KMS-11 (cell line): ENCODE data around the gene AGR3.

Experiments
- H2AFZ ChIP-seq: fragments of 200-600 bp; sonication (generic); 2 replicates; pipeline ENCODE4 v1.6.1; 2016; ENCODE audit warnings: antibody characterized with exemption, mixed run types, low read depth
- H3K27ac ChIP-seq: fragments of 200-600 bp; sonication (generic); 2 replicates; pipeline ENCODE4 v1.6.1; 2016; ENCODE audit warnings: mild to moderate bottlenecking, mixed run types
- H3K27me3 ChIP-seq: fragments of 200-600 bp; sonication (generic); 2 replicates; pipeline ENCODE4 v1.6.1; 2017; ENCODE audit warnings: mild to moderate bottlenecking, low read depth, mixed run types, moderate library complexity; ENCODE audit not compliant: insufficient read depth
- H3K36me3 ChIP-seq: fragments of 200-600 bp; sonication (generic); 2 replicates; pipeline ENCODE4 v1.6.1; 2017; ENCODE audit warnings: mild to moderate bottlenecking, mixed run types; ENCODE audit not compliant: insufficient read depth
- H3K4me1 ChIP-seq: fragments of 200-600 bp; sonication (generic); 2 replicates; pipeline ENCODE4 v1.6.1; 2016; ENCODE audit warnings: mild to moderate bottlenecking, low read depth, mixed run types; ENCODE audit not compliant: poor library complexity, severe bottlenecking
- H3K4me2 ChIP-seq: fragments of 200-600 bp; sonication (generic); 2 replicates; pipeline ENCODE4 v1.7.0; 2016; ENCODE audit warnings: mild to moderate bottlenecking, mixed run types
- H3K4me3 ChIP-seq: fragments of 200-600 bp; sonication (generic); IDR thresholded peaks from 2 replicates; pipeline ENCODE4 v1.6.1; 2017; ENCODE audit warnings: low read depth, low read length, mixed read lengths; ENCODE audit not compliant: insufficient read depth
- H3K79me2 ChIP-seq: fragments of 200-600 bp; sonication (generic); 2 replicates; pipeline ENCODE4 v1.6.1; 2016; ENCODE audit warnings: low read depth, mixed run types; ENCODE audit not compliant: insufficient read depth
- H3K9ac ChIP-seq: fragments of 200-600 bp; sonication (generic); 2 replicates; pipeline ENCODE4 v1.6.1; 2016; ENCODE audit warnings: mild to moderate bottlenecking, mixed run types
- H4K20me1 ChIP-seq: fragments of 200-600 bp; sonication (generic); 2 replicates; pipeline ENCODE4 v1.6.1; 2016; ENCODE audit warnings: mild to moderate bottlenecking, mixed run types; ENCODE audit not compliant: insufficient read depth
- CTCF ChIP-seq: fragments of 200-600 bp; sonication (generic); conservative IDR thresholded peaks from 2 replicates; pipeline ENCODE4 v1.6.1; 2017; ENCODE audit warnings: low read depth, mild to moderate bottlenecking, antibody characterized with exemption, low read length, moderate library complexity, mixed read lengths

Gene AGR3

GRCh38 chr7:16916105-16916639 lies 34.4 kb upstream of the AGR3 start:
- H3K27ac ChIP-seq, result no peak overlapping the region
- H3K27me3 ChIP-seq, result no peaks in the 10 kb centered on the region
- no peak overlapping the region for H3K4me3 ChIP-seq
- no peak for TF ChIP-seq CTCF
- H2AFZ ChIP-seq, result no peak overlapping the region
- H3K79me2 ChIP-seq, result no peaks in the 10 kb centered on the region
- no peaks in the 10 kb centered on the region for H3K4me1 ChIP-seq
- no peak overlapping the region for H3K9ac ChIP-seq
- no peaks in the 10 kb centered on the region for H4K20me1 ChIP-seq
- H3K36me3 ChIP-seq, result no peaks in the 10 kb centered on the region
- H3K4me2 ChIP-seq, result no peak overlapping the region

GRCh38 chr7:16915405-16915804 lies 33.6 kb upstream of the AGR3 start:
- Histone ChIP-seq H3K4me2 (no peak overlapping the region), H3K27ac (no peak overlapping the region)

GRCh38 chr7:16914771-16915170 lies 33.0 kb upstream of the AGR3 start:
- Histone ChIP-seq H3K79me2 (no peaks in the 10 kb centered on the region), H3K9ac (no peak overlapping the region), H3K27ac (no peak overlapping the region), H3K4me1 (no peaks in the 10 kb centered on the region), H3K27me3 (no peaks in the 10 kb centered on the region), H4K20me1 (no peaks in the 10 kb centered on the region), H3K36me3 (no peaks in the 10 kb centered on the region), H3K4me2 (no peak overlapping the region), H3K4me3 (no peak overlapping the region), H2AFZ (no peak overlapping the region)
- TF ChIP-seq CTCF, result no peak

More at GRCh38 chr7:16915405-16915804, 33.6 kb upstream of the AGR3 start:
- H4K20me1 ChIP-seq, result no peaks in the 10 kb centered on the region
- no peaks in the 10 kb centered on the region for H3K79me2 ChIP-seq
- no peak overlapping the region for H3K4me3 ChIP-seq
- H3K36me3 ChIP-seq, result no peaks in the 10 kb centered on the region
- H3K4me1 ChIP-seq, result no peaks in the 10 kb centered on the region
- H3K9ac ChIP-seq, result no peak overlapping the region
- H2AFZ ChIP-seq, result no peak overlapping the region
- H3K27me3 ChIP-seq, result no peaks in the 10 kb centered on the region
- no peak for TF ChIP-seq CTCF

- no peak overlapping the region for H3K27ac ChIP-seq
- H3K36me3 ChIP-seq, result no peaks in the 10 kb centered on the region
- no peak overlapping the region for H3K4me3 ChIP-seq
- H3K4me1 ChIP-seq, result no peaks in the 10 kb centered on the region
- no peak overlapping the region for H2AFZ ChIP-seq
- no peaks in the 10 kb centered on the region for H3K79me2 ChIP-seq
- H3K9ac ChIP-seq, result no peak overlapping the region
- H4K20me1 ChIP-seq, result no peaks in the 10 kb centered on the region
- no peak for TF ChIP-seq CTCF
- no peak overlapping the region for H3K4me2 ChIP-seq
- no peaks in the 10 kb centered on the region for H3K27me3 ChIP-seq
Observed at GRCh38 chr7:16913643-16914042, 31.9 kb upstream of the AGR3 start.
